Measurements from ENCODE around the gene CYSLTR2. TPM values are rescaled to one million over a fixed set of nuclear protein-coding genes. Genes with fewer than 3 reads are reported as not detected.

The CYSLTR2 gene
- total and polyA plus RNA-seq, 2 donors (not counting 1 experiment from before 2014, with no cell fraction given): 0.03 TPM; not detected in 1

DNA sequence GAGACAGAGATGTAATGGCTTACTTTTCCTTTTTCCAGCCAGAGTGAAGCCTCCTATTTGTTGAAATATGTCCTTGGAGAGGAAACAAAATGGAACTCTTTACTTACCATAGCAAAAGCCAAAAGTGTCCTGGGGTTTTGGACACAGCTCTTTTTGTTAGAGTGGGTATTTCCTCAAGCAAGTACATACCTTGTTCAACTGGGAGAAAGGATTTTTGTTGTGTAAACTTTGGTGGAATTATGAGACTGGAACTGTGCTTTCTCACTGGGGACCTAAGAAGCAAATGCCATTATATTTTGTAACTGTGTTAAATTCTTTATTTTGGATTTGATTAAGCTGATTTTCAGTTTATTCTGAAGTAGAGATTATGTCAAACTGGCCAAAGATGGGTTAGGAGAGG is 58.4 kb downstream of the CYSLTR2 start:
- H3K27me3 ChIP-seq (ENCODE audit: control insufficient read depth, insufficient read depth, low read length): no peaks in the 10 kb centered on the region
- no peak overlapping the region for H2AFZ ChIP-seq (ENCODE audit: low read length)
- H3K4me2 ChIP-seq (ENCODE audit: extremely low read depth, insufficient read depth, low read length): no peak overlapping the region
- no peak overlapping the region for H3K27ac ChIP-seq (ENCODE audit: insufficient read depth, low read length)
- H4K20me1 ChIP-seq (ENCODE audit: control insufficient read depth, extremely low read depth, insufficient read depth, low read length): no peaks in the 10 kb centered on the region
- no peak for DNase-seq (ENCODE audit: low read depth in 2 of 2)
- H3K9me3 ChIP-seq (ENCODE audit: control insufficient read depth, insufficient read depth, low read depth, low read length): no peaks in the 10 kb centered on the region
- H3K4me3 ChIP-seq (replicated peaks in 1 of 4; ENCODE audit: control extremely low read depth in 1 of 4, insufficient read depth in 1 of 4, low read depth in 3 of 4, low read length in 4 of 4): no peak overlapping the region
- H3K4me1 ChIP-seq (ENCODE audit: control insufficient read depth, extremely low read depth, insufficient read depth, low read length): no peaks in the 10 kb centered on the region
- TF ChIP-seq, protein P1, sequence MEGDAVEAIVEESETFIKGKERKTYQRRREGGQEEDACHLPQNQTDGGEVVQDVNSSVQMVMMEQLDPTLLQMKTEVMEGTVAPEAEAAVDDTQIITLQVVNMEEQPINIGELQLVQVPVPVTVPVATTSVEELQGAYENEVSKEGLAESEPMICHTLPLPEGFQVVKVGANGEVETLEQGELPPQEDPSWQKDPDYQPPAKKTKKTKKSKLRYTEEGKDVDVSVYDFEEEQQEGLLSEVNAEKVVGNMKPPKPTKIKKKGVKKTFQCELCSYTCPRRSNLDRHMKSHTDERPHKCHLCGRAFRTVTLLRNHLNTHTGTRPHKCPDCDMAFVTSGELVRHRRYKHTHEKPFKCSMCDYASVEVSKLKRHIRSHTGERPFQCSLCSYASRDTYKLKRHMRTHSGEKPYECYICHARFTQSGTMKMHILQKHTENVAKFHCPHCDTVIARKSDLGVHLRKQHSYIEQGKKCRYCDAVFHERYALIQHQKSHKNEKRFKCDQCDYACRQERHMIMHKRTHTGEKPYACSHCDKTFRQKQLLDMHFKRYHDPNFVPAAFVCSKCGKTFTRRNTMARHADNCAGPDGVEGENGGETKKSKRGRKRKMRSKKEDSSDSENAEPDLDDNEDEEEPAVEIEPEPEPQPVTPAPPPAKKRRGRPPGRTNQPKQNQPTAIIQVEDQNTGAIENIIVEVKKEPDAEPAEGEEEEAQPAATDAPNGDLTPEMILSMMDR (conservative IDR thresholded peaks at IDR 0.05 in 1 of 2, IDR thresholded peaks at IDR 0.05 in 1 of 2; ENCODE audit: low read depth in 1 of 2, low read length in 2 of 2): no peak
- TF ChIP-seq EZH2 (IDR thresholded peaks at IDR 0.05; ENCODE audit: low read length, missing control alignments): no peak
- H3K79me2 ChIP-seq (ENCODE audit: control insufficient read depth, insufficient read depth, low read length): no peaks in the 10 kb centered on the region
- no peak overlapping the region for H3K9ac ChIP-seq (ENCODE audit: insufficient read depth, low read length)
- no peaks in the 10 kb centered on the region for H3K36me3 ChIP-seq (ENCODE audit: control insufficient read depth, insufficient read depth, low read length)

DNA sequence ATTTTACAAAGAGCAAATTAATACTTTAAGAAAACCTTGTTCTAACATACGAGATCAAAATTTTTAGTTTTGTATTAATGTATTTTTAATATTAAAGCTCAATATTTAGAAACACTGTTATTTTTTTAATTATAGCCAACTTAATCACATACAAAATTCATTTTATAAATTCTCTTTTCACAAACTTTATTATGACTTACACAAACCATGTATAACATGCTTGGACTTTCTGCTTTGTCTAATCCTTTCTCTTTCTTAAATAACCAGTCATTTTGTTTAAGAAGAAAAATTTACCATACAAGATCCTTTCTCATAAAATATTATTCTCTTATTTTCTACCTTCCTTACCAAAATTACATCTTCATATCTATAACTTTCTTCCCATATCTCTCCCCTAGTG is 62.2 kb downstream of the CYSLTR2 start:
- H3K36me3 ChIP-seq (ENCODE audit: control insufficient read depth, insufficient read depth, low read length): no peaks in the 10 kb centered on the region
- no peaks in the 10 kb centered on the region for H3K27me3 ChIP-seq (ENCODE audit: control insufficient read depth, insufficient read depth, low read length)
- no peak overlapping the region for H2AFZ ChIP-seq (ENCODE audit: low read length)
- DNase-seq (ENCODE audit: low read depth in 2 of 2): no peak
- no peak overlapping the region for H3K4me2 ChIP-seq (ENCODE audit: extremely low read depth, insufficient read depth, low read length)
- no peak overlapping the region for H3K27ac ChIP-seq (ENCODE audit: insufficient read depth, low read length)
- TF ChIP-seq, protein P1 (conservative IDR thresholded peaks at IDR 0.05 in 1 of 2, IDR thresholded peaks at IDR 0.05 in 1 of 2; ENCODE audit: low read depth in 1 of 2, low read length in 2 of 2): no peak
- TF ChIP-seq EZH2 (IDR thresholded peaks at IDR 0.05; ENCODE audit: low read length, missing control alignments): no peak
- H3K4me3 ChIP-seq (replicated peaks in 1 of 4; ENCODE audit: control extremely low read depth in 1 of 4, insufficient read depth in 1 of 4, low read depth in 3 of 4, low read length in 4 of 4): no peak overlapping the region
- no peaks in the 10 kb centered on the region for H3K4me1 ChIP-seq (ENCODE audit: control insufficient read depth, extremely low read depth, insufficient read depth, low read length)
- no peaks in the 10 kb centered on the region for H4K20me1 ChIP-seq (ENCODE audit: control insufficient read depth, extremely low read depth, insufficient read depth, low read length)
- no peaks in the 10 kb centered on the region for H3K9me3 ChIP-seq (ENCODE audit: control insufficient read depth, insufficient read depth, low read depth, low read length)
- H3K79me2 ChIP-seq (ENCODE audit: control insufficient read depth, insufficient read depth, low read length): no peaks in the 10 kb centered on the region
- no peak overlapping the region for H3K9ac ChIP-seq (ENCODE audit: insufficient read depth, low read length)

DNA sequence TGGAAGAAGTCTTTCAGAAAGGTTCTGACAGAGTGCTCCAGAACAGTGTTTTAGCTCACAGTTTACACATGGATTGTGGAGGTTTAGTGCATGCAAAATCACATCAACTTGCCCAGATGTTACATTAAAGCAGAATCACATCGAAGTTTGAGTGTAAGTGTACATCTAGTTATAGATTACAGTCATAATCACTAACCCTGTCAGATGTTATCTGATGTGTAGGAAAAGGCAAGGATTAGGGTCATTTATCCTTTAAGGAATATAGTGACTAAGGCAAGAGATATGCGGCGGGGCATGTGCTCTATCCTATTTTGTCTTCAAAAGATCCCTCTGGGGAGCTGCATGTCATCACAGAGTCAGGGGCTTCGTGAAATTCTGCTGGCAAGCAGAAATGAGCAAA is 66.9 kb downstream of the CYSLTR2 start:
- no peaks in the 10 kb centered on the region for H3K4me1 ChIP-seq (ENCODE audit: control insufficient read depth, extremely low read depth, insufficient read depth, low read length)
- TF ChIP-seq EZH2 (IDR thresholded peaks at IDR 0.05; ENCODE audit: low read length, missing control alignments): no peak
- TF ChIP-seq, protein P1 (conservative IDR thresholded peaks at IDR 0.05 in 1 of 2, IDR thresholded peaks at IDR 0.05 in 1 of 2; ENCODE audit: low read depth in 1 of 2, low read length in 2 of 2): no peak
- H3K27ac ChIP-seq (ENCODE audit: insufficient read depth, low read length): no peak overlapping the region
- no peaks in the 10 kb centered on the region for H3K36me3 ChIP-seq (ENCODE audit: control insufficient read depth, insufficient read depth, low read length)
- no peak overlapping the region for H3K9ac ChIP-seq (ENCODE audit: insufficient read depth, low read length)
- no peaks in the 10 kb centered on the region for H4K20me1 ChIP-seq (ENCODE audit: control insufficient read depth, extremely low read depth, insufficient read depth, low read length)
- no peak overlapping the region for H3K4me3 ChIP-seq (replicated peaks in 1 of 4; ENCODE audit: control extremely low read depth in 1 of 4, insufficient read depth in 1 of 4, low read depth in 3 of 4, low read length in 4 of 4)
- H3K27me3 ChIP-seq (ENCODE audit: control insufficient read depth, insufficient read depth, low read length): no peaks in the 10 kb centered on the region
- H3K4me2 ChIP-seq (ENCODE audit: extremely low read depth, insufficient read depth, low read length): no peak overlapping the region
- H3K9me3 ChIP-seq (ENCODE audit: control insufficient read depth, insufficient read depth, low read depth, low read length): no peaks in the 10 kb centered on the region
- no peak overlapping the region for H2AFZ ChIP-seq (ENCODE audit: low read length)
- H3K79me2 ChIP-seq (ENCODE audit: control insufficient read depth, insufficient read depth, low read length): no peaks in the 10 kb centered on the region
- DNase-seq (ENCODE audit: low read depth in 2 of 2): no peak

Data from fibroblast of lung (primary cell).